CD14-positive monocyte (primary cell): ENCODE data around the gene VPS36. TPM values are rescaled to one million over a fixed set of nuclear protein-coding genes. Genes with fewer than 3 reads are reported as not detected.

Source experiments
- DNase-seq, 3 donors: peaks; one replicate each; pipeline ENCODE4 v3.0.0-alpha.2; 2011 to 2022
- H2AFZ ChIP-seq: 2 replicates; pipeline ENCODE4 v1.6.0; 2012; ENCODE audit warnings: mild to moderate bottlenecking, low read depth, low read length, inconsistent platforms; ENCODE audit not compliant: insufficient read depth, poor library complexity, severe bottlenecking
- H3K27ac ChIP-seq, 2 donors: 1 replicate in 1 of 2; 2 replicates in 1 of 2; pipeline ENCODE4 v1.5.1; 2012 to 2013; ENCODE audit warnings: low read length in 2 of 2, control low read depth in 1 of 2, inconsistent platforms in 1 of 2, low read depth in 1 of 2, mild to moderate bottlenecking in 1 of 2
- H3K27me3 ChIP-seq, 2 donors: one replicate each; pipeline versions ENCODE4 v1.6.0 to v1.6.1; 2011 to 2013; ENCODE audit warnings: low read length in 2 of 2; ENCODE audit not compliant: control insufficient read depth in 2 of 2, insufficient read depth in 2 of 2
- H3K36me3 ChIP-seq, 2 donors: replicated peaks in 1 of 2; 1 replicate in 1 of 2; 2 replicates in 1 of 2; pipeline versions ENCODE4 v1.5.1 to v1.6.1; 2012 to 2013; ENCODE audit warnings: low read length in 2 of 2, control low read depth in 1 of 2, inconsistent platforms in 1 of 2, mild to moderate bottlenecking in 1 of 2; ENCODE audit not compliant: insufficient read depth in 2 of 2, control insufficient read depth in 1 of 2
- H3K4me1 ChIP-seq, 2 donors: 1 replicate in 1 of 2; 2 replicates in 1 of 2; pipeline versions ENCODE4 v1.5.1 to v1.6.1; 2012 to 2013; ENCODE audit warnings: low read length in 2 of 2, control low read depth in 1 of 2, inconsistent platforms in 1 of 2, mild to moderate bottlenecking in 1 of 2, moderate library complexity in 1 of 2; ENCODE audit not compliant: insufficient read depth in 2 of 2, control insufficient read depth in 1 of 2
- H3K4me2 ChIP-seq: replicated peaks from 2 replicates; pipeline ENCODE3; 2012; ENCODE audit warnings: low read length, moderate library complexity, mild to moderate bottlenecking; ENCODE audit not compliant: poor library complexity, severe bottlenecking; ENCODE audit errors: extremely low read depth
- H3K4me3 ChIP-seq, 3 experiments: fragments of 200-600 bp in 1 of 3; sonication (generic) in 1 of 3; replicated peaks in 1 of 3; 1 replicate in 2 of 3; 2 replicates in 1 of 3; pipeline ENCODE4 v1.5.1; 2011 to 2013; ENCODE audit warnings: low read length in 3 of 3, mild to moderate bottlenecking in 3 of 3, control low read depth in 2 of 3, low read depth in 2 of 3, inconsistent platforms in 1 of 3, moderate library complexity in 1 of 3
- H3K79me2 ChIP-seq: 2 replicates; pipeline ENCODE4 v1.6.0; 2012; ENCODE audit warnings: mild to moderate bottlenecking, control low read depth, inconsistent platforms, low read length, moderate library complexity; ENCODE audit not compliant: insufficient read depth
- H3K9ac ChIP-seq: 2 replicates; pipeline ENCODE4 v1.6.0; 2017; ENCODE audit warnings: low read length, mild to moderate bottlenecking; ENCODE audit not compliant: insufficient read depth, poor library complexity, severe bottlenecking
- H3K9me3 ChIP-seq, 2 donors: replicated peaks in 1 of 2; 1 replicate in 1 of 2; 2 replicates in 1 of 2; pipeline versions ENCODE4 v1.5.1 to v1.6.1; 2012 to 2013; ENCODE audit warnings: low read length in 2 of 2, control low read depth in 1 of 2; ENCODE audit not compliant: control insufficient read depth in 1 of 2, insufficient read depth in 1 of 2
- H4K20me1 ChIP-seq: 2 replicates; pipeline ENCODE4 v1.6.0; 2012; ENCODE audit warnings: mild to moderate bottlenecking, low read length, control low read depth, moderate library complexity; ENCODE audit not compliant: insufficient read depth
- H3K27ac Mint-ChIP-seq, 7 donors: one replicate each; pipeline ENCODE4 v1.8.0; 2020; ENCODE audit warnings: mild to moderate bottlenecking in 7 of 7, mixed read lengths in 7 of 7, moderate library complexity in 6 of 7, inconsistent platforms in 2 of 7
- H3K27me3 Mint-ChIP-seq, 3 donors: one replicate each; pipeline ENCODE4 v1.8.0; 2021 to 2022; ENCODE audit warnings: low read depth in 3 of 3, mild to moderate bottlenecking in 3 of 3, mixed read lengths in 3 of 3, moderate library complexity in 3 of 3, inconsistent platforms in 1 of 3
- H3K36me3 Mint-ChIP-seq, 2 donors: one replicate each; pipeline ENCODE4 v1.8.0; 2020; ENCODE audit warnings: mixed read lengths in 2 of 2, inconsistent platforms in 1 of 2, mild to moderate bottlenecking in 1 of 2
- H3K4me1 Mint-ChIP-seq: one replicate; pipeline ENCODE4 v1.8.0; 2020; ENCODE audit warnings: mild to moderate bottlenecking, mixed read lengths
- H3K4me3 Mint-ChIP-seq, 2 donors: one replicate each; pipeline ENCODE4 v1.8.0; 2020; ENCODE audit warnings: mild to moderate bottlenecking in 2 of 2, mixed read lengths in 2 of 2, moderate library complexity in 1 of 2
- H3K9me3 Mint-ChIP-seq, 7 donors: one replicate each; pipeline ENCODE4 v1.8.0; 2020 to 2022; ENCODE audit warnings: mixed read lengths in 7 of 7, mild to moderate bottlenecking in 6 of 7, moderate library complexity in 6 of 7, inconsistent platforms in 2 of 7
- CTCF ChIP-seq: fragments of 200-600 bp; IDR thresholded peaks from one replicate; pipeline ENCODE4 v1.8.0; 2022; ENCODE audit warnings: antibody characterized with exemption, mild to moderate bottlenecking
- WGBS: methylation state at CpG from one replicate; pipeline ENCODE4 v1.1.5; 2013; ENCODE audit warnings: missing lambda C conversion rate; ENCODE audit not compliant: insufficient coverage; 5-methylcytosine and 5-hydroxymethylcytosine counted together
- intact Hi-C, 2 donors: fragments of 100-400 bp; cut with micrococcal nuclease; formaldehyde crosslinking; loops; one replicate each; pipeline versions ENCODE4 v1.15.0 to v1.15.1; 2023
- polyA plus RNA-seq, 3 donors: library from polyadenylated mRNA; depleted of rRNA in 1 of 3; unstranded in 2 of 3; stranded (reverse) in 1 of 3; fragments of 300-500 nt in 2 of 3; fragments of >200 nt in 1 of 3; fragmentation: Illumina TruSeq in 2 of 3; gene quantifications; 1 replicate in 2 of 3; 2 replicates in 1 of 3; pipeline ENCODE4 v1.2.3, GENCODE V29; 2012 to 2021

The VPS36 gene
- polyA plus RNA-seq, 3 donors, result 20.3 to 37.0 (median 25.2) TPM

DNA sequence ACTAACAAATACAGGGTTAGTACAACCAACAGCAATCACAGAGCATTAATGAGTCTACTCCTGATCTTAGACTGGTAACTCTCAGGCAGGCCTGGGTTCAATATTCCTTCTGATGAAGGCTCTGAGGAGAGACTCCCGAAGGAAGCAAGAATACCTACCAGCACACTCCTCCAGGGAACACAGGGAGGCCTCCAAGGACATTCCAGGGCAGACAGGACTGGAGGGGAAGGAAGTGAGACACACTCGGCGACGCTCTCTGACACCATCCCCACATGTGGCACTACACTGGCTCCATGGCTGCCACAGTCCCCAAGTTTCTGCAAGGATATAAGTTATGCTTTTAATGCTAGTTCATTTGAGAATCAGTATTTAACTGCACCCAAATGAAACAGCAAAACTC is 64.6 kb downstream of the VPS36 start:
- Histone ChIP-seq H3K79me2 (no peaks in the 10 kb centered on the region), H3K27ac (no peak overlapping the region), H2AFZ (no peak overlapping the region), H3K27me3 (no peaks in the 10 kb centered on the region), H4K20me1 (no peaks in the 10 kb centered on the region), H3K4me1 (no peaks in the 10 kb centered on the region), H3K4me2 (no peak overlapping the region), H3K9me3 (no peaks in the 10 kb centered on the region), H3K4me3 (no peak overlapping the region), H3K36me3 (no peaks in the 10 kb centered on the region), H3K9ac (no peak overlapping the region)
- Mint-ChIP-seq H3K9me3 (peaks cover 0 to 3% (median 0%) of the 10 kb centered on the region in 7 donors), H3K27ac (no peak overlapping the region), H3K4me3 (no peak overlapping the region), H3K36me3 (no peaks in the 10 kb centered on the region), H3K27me3 (peaks cover 0 to 4% (median 4%) of the 10 kb centered on the region in 3 donors), H3K4me1 (no peaks in the 10 kb centered on the region)
- no CpG with 5 or more reads among the region's 4 CpGs for WGBS
- DNase-seq, result no peak
- intact Hi-C loops, result no loop called here
- TF ChIP-seq CTCF, result no peak

- WGBS, result no CpG with 5 or more reads among the region's 1 CpG
- Histone ChIP-seq H2AFZ (no peak overlapping the region), H3K4me1 (no peaks in the 10 kb centered on the region), H3K27me3 (no peaks in the 10 kb centered on the region), H3K4me2 (no peak overlapping the region), H3K79me2 (no peaks in the 10 kb centered on the region), H3K9me3 (no peaks in the 10 kb centered on the region), H4K20me1 (no peaks in the 10 kb centered on the region), H3K9ac (no peak overlapping the region), H3K27ac (no peak overlapping the region), H3K4me3 (no peak overlapping the region), H3K36me3 (no peaks in the 10 kb centered on the region)
- Mint-ChIP-seq H3K27ac (no peak overlapping the region), H3K36me3 (no peaks in the 10 kb centered on the region), H3K27me3 (peaks cover 0 to 4% (median 4%) of the 10 kb centered on the region in 3 donors), H3K4me1 (no peaks in the 10 kb centered on the region), H3K4me3 (no peak overlapping the region), H3K9me3 (peaks cover 0 to 2% (median 0%) of the 10 kb centered on the region in 7 donors)
- TF ChIP-seq CTCF, result no peak
- intact Hi-C loops, result no loop called here
- no peak for DNase-seq
These were observed 67.1 kb downstream of the VPS36 start for GRCh38 chr13:52383366-52383765.
